Loucy (cell line): ENCODE measurements around the gene IRX3.

Experiments used
- EZH2phosphoT487 ChIP-seq: fragments of 200-600 bp; IDR thresholded peaks from 2 replicates; pipeline ENCODE4 v1.6.1; 2018; ENCODE audit warnings: antibody characterized with exemption, mild to moderate bottlenecking, moderate library complexity, borderline replicate concordance
- TF ChIP-seq, protein P1 (sequence below): fragments of 200-600 bp; sonication (generic); conservative IDR thresholded peaks from 2 replicates; pipeline ENCODE4 v1.5.1; 2014; ENCODE audit warnings: mild to moderate bottlenecking, antibody characterized with exemption, low read length

DNA sequence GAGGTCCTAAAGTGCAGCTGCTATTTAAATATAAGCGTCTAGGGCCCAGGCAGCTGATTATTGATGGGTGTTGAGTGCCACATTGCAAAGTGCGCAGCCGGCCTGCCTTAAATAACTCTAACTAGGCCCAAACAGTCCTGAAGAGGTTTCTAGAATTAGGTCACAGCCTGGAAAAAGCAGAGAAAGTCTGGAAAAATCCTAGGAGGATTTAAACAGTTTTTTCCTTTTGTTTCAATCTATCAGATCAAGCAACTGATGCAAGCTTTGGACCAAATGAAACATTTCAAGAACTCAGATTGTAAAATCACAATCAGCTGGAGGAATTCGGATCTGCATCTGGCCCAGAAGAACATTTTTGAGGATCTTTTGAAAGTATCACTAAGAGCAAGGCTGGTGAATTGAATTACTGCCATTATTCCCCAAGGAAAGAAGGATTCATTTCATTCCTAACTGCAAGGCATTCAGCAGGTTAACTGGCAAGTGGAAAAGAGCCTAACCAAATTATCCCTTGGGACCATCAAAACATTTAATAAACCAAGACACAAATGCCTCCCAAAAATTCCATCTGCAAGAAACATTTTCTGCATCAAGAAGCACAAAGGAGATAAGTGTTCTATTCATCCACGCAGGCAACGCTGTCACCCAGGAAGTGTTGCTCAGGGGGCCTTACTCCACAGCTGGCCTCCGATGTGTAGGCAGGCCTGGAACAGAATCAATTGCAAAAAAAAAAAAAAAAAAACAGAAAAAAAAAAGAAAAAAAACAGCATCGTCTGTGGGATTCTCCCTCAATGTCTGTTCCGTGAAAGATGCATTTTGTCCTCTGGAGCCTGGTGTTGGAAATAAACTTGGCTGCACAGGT is 46.1 kb downstream of the IRX3 start:
- TF ChIP-seq, protein P1, sequence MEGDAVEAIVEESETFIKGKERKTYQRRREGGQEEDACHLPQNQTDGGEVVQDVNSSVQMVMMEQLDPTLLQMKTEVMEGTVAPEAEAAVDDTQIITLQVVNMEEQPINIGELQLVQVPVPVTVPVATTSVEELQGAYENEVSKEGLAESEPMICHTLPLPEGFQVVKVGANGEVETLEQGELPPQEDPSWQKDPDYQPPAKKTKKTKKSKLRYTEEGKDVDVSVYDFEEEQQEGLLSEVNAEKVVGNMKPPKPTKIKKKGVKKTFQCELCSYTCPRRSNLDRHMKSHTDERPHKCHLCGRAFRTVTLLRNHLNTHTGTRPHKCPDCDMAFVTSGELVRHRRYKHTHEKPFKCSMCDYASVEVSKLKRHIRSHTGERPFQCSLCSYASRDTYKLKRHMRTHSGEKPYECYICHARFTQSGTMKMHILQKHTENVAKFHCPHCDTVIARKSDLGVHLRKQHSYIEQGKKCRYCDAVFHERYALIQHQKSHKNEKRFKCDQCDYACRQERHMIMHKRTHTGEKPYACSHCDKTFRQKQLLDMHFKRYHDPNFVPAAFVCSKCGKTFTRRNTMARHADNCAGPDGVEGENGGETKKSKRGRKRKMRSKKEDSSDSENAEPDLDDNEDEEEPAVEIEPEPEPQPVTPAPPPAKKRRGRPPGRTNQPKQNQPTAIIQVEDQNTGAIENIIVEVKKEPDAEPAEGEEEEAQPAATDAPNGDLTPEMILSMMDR, result no peak
- TF ChIP-seq EZH2phosphoT487, result no peak
